ENCODE data around the gene CHST2.
"Not testable (repeated sequence)": the region's sequence is repeated elsewhere in the genome, so short reads cannot be mapped to it uniquely, and the experiment has no call there.

The CHST2 gene

DNA sequence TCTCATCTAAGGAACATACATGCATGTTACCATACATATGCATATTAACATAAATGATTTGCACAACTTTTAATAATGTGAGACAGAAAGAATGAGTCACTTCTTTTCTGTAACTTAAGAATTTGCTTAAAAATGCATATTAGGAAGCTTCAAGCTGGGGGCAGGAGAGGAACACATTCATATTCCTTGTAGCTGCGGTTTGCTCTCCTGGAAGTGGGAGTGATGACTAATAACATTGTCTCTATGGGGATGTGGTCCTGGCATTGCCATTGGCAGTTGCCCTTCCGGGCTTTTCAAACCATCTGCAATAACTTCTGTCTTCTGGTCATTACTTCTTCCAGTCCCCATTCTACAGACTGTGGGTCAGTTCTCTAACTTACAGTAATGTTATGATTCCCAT lies 15.6 kb downstream of the CHST2 start:
- DNase-seq: no peak

DNA sequence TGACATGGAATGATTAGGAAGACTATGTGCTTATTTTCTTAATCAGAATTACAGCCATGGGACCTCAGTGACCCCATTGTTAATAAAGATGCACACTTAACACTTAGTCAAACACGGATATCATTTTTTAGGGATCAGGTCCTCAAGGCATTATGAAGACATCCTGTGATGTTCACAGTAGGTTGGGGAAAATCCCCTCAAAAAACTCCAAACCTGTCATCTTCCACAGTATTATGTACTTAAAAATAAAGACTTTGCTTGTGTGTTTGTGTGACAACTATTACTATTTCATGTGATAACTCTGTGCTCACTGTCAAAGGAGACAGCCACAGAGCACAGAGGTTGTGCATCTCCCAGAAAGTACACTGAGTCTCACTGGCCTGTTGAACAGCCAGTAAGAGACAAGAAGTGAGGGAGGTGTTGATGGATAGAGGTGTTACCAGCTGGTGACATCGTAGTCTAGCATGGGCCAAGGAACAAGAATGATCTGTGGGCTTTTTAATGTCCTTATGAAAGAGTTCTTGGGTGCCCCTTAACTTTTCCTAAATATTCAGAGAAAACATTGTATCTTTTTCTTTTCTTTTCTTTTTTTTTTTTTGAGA lies 18.0 kb downstream of the CHST2 start:
- DNase-seq: no peak

DNA sequence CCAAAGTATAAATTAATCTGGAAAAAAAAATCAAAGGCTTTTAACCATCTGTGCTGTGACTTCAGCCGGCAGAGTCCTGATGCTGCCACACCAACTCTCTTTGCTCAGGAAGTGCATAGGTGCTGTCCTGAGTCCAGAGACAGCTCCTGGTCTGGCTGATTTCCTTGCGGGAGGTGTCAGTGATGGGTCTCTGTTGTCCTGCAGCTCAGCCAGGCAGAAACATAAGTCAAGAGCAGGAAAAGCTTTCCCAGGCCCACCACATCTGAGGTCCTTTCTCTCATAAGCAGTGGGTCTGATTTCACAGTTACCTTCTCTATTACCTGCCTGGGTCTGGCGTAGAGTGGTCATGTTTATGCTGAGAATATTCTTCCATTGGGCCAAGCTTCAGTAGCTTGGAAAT lies 19.4 kb downstream of the CHST2 start:
- no peak for DNase-seq

DNA sequence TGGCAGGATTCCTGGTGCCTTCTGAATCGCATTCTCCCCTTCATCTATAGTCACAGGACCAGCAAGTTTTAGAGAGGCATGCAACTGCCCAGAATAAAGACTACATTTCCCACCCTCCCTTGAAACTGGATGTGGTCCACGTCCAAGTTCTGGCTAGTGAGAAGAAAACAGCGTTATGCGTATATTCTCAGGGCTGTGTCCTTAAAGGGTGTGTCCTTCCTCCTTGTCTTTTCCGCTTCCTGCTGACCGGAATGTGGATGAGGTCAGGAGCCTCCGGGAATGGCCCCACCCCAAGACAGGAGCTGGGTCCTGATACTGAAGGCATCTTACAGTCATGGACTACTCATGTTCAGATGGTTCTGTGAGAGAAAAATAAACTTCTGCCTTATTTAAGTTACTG lies 20.2 kb downstream of the CHST2 start:
- no peak for DNase-seq

DNA sequence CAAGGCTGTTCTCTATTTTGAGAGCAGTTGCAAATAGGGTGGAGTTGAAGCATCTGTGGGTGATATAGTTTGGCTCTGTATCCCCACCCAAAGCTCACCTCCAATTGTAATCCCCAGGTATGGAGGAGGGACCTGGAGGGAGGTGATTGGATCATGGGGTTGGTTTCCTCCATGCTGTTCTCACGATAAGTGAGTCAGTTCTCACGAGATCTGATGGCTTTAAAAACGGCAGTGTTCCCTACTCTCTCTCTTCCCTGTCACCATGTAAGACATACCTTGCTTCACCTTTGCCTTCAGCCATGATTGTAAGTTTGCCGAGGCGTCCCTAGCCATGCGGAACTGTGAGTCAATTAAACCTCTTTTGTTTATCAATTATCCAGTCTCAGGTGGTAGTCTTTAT lies 21.0 kb downstream of the CHST2 start:
- no peak for DNase-seq

DNA sequence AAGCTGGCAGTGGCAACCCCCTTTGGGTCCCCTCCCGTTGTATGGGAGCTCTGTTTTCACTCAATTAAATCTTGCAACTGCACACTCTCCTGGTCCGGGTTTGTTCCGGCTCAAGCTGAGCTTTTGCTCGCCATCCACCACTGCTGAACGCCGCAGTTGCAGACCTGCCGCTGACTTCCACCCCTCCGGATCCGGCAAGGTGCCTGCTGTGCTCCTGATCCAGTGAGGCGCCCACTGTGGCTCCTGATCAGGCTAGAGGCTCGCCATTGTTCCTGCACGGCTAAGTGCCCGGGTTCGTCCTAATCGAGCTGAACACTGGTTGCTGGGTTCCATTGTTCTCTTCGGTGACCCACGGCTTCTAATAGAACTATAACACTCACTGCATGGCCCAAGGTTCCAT lies 22.8 kb downstream of the CHST2 start:
- DNase-seq: no peak

DNA sequence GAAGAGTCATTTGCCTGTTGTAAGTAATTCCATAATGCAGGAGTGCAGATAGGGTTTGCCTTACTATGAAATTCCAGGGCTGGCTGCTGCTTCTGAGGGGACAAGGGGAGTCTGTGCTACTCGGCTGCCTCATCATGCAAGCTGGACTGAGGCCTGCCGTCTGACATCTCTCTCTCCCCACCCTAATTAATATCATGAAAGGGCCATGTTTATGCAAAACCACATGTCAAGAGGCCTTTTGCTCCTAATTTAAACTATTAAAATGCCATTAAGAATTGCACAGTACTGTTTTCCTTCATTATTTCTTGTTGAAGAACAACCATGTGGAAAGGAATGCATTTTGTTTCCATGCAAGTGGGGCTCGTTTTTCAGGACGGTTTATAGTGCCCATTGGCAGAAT lies 26.3 kb downstream of the CHST2 start:
- DNase-seq: no peak

DNA sequence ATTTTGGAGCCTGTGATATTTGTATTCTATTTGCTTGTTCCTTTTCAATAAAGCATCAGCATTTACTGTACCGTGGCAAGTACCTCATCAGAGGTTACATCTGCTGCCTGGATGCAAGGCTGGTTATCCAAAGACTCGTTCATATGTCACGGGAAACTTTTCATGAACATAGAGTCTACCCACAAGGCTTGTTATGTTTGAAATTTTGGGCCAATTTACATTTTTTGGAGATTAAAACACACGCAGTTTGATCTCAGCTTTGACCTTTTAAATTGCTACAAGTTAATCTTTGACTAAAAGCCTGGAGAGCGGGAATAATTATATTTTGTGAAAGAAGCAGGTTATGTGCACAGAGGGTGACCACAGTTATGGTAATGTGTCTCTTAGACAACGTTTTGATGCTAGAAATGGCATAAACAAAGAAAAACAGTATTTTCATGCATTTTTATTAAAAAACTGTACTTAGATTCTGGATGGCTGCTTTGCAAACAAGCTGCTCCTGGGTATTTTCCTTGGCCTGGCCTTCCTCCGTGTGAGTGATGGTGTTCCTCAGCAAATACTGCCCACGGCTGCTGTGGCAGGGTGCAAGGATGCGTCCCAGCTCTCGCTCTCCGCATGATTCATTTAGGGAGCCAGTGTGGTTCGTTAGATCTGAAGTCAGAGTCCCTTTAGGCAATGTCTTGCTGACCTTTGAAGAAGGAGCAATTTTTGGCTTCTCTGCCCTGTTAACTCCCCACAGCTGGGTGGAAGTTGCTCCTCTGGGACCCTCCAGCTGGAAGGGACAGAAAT lies 27.1 kb downstream of the CHST2 start:
- no peak for DNase-seq

DNA sequence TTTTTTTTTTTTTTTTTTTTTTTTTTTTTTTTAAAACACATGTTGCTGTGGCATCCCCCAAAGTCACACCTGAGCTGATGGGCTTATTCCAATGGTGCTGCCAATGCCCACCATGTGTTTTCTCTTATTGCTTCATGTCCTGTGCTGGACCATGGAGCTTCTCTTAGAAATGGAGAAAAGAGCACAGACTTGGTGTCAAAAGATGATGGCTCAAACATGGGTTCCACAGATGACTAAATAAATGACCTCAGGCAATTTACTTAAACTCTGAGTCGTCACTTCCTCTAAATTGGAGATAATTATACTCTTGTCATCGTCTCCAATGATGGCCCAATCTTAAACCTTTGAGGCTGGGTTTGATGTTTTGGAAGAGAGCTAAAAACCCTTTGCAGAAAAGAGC lies 28.1 kb downstream of the CHST2 start:
- DNase-seq: no peak

DNA sequence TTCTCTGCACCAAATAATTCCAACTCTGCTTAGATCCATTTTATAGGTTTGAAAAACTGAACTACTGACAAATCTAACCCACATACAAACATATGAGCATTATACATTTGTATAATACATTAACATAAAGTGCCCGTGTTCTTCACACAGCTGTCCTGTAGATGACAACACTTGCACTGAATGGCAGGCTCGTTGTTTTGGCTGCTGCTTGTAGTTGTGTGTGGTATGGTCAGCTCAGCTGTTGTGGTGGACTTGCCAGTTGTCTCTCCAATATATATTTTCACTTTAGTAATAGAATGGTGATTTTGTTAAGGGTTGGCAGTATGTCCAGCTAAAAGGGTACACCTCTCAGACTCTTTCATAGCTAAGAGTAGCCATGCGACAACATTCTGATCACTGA lies 30.5 kb downstream of the CHST2 start:
- DNase-seq: no peak

DNA sequence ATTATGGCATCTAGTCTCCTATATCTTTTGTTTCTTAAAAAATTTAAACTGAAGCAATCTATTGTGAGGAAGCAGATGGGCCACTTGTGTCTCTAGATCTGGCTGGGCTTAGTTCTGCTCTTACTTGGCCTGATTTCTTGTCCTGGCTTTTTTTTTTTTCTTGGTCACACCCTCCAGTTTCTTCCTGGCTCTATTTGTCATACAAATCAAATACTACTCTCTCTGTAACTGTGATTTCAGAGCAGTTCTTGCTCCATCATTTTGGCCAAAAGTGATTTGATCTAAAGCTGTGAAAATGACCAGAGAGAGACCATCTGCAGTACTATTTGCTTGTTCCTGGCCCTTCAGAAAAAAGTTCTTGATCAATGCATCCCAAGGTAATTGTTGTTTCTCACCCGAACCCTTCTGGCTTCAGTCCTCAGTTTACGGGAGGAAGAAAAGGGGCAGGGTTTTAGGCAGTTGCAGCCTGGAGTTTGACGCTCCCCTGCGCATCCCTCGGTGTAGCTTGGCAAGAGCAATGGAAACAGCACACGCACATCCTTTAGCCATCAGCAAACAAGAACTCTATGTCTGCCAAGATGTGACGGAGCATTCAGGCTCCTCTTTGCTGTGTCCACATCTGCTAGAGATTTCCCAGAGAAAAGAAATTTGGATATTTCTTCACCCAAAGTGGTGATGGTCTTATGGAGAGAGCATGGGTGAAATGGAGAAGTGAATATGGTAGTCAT lies 31.6 kb downstream of the CHST2 start:
- no peak for DNase-seq

DNA sequence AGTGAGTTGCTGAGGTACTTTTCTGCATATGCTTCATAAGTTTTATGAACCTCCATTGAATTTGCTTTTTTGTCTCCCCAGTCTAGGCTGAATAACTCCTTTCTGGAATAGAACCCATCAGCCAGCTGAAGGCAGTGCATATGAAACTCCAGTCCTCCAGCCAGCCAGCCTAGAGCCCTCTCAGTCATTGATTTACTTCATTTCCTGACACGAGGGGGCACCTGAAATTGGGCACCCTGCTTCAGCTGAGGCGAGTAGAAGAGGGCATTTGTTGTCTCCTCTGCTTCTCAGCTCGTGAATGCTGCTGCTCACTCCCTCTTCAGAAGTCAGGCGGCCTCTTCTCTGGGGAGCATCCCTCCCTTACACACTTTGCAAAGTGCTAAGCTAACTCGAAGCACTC lies 32.5 kb downstream of the CHST2 start:
- DNase-seq: no peak

DNA sequence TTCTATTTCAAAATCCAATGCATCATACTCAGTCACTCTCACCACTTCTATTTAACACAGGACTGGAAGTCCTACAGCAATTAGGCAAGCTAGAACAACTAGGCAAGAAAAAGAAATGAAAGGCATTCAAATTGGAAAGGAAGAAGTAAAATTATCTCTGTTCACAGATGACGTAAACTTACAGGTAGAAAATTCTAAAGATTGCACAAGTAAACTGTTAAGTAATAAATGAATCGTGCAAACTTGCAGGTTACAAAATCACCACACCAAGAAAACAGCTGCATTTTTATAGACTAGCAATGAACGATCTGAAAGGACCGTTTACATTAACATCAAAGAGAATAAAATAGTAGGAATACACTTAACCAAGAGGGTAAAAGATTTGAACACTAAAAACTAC lies 36.2 kb downstream of the CHST2 start:
- DNase-seq: no peak

DNA sequence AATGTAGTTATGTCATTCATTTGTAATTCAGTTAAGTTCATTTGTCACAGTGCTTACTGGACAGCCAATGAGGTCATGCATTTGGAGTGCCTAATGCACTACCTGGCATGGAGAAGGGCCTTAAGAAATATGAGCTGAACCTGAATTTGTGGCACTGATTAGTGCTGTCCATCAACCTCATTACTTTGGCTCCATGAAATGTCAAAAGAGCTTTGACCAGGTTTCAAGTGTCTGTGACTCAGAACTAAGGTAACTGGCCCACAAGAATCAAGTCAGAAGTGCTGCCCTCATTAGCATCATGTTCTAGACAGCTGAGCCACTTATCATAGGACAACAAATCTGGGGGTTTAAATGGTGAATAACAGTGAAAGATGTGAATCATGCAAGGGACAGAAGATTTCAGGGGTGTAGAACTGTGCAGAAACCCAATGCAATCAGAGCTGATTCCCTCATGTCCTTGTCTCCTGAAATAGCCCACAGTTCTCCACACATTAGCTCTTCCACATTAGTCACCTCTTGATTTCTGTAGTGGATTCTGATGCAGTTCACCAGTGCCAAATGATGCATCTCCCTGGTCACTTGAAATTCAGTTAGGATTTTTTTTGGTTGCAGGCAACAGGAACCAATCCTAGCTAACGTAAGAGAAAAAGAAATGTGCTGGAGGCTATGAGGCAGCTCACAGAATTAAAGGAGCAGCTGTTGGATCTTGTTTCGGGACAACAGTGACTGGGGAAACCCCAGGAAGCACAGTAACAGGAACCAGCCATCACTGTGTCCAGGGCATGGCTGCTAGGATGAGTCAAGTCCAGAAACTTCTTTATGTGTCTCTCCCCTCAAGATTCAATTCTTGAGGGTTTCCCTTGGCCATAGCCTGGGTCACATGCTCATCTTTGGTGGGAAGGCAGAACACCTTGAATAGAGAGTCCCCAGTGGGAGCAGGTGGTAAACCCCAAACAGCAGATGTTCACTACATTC lies 38.7 kb downstream of the CHST2 start:
- DNase-seq: no peak

DNA sequence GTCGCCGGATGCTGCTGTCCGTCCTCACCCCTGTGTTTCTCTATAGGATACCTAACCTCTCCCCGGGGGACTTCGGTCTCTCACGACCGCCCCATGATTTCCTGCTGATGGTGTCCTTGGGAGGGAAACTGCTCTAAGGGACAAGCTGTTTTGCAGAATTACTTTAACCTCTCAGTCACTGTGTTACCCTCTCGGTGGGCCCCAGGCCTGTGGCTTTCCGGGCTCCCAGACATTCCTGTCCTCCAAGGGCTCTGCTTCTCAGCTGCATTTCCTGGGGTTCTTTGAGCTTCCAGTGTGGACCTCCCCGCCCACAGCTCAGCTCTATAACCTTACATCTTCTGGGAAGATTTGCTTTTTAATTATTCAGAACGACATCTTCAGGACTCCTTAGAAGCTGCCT lies 40.9 kb downstream of the CHST2 start:
- DNase-seq: no peak

DNA sequence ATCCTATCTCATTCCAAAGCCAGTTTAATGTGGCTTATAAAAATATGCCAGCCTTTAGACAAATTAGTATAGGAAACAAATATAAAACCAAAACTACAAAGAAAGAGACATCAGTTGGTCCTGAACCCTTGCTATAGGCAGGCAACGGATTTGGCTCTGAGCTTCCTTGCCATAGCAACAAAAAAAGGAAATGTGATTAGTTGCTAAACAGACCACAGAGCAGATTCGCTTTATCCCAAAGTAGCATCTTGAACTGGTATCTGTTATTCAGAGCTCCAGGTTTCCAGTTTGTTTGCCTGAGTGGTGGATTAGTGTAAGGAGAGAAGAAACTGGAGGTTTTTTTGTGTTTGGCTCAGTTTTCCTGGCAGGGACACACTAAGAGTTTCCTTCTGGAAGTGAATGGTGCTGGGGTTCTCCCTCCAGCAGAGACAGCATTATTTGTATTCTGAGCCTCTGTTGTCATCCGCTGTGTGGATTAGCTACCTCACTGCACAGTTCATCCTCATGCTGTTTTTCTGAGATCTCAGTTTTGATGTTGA lies 44.1 kb downstream of the CHST2 start:
- no peak for DNase-seq

DNA sequence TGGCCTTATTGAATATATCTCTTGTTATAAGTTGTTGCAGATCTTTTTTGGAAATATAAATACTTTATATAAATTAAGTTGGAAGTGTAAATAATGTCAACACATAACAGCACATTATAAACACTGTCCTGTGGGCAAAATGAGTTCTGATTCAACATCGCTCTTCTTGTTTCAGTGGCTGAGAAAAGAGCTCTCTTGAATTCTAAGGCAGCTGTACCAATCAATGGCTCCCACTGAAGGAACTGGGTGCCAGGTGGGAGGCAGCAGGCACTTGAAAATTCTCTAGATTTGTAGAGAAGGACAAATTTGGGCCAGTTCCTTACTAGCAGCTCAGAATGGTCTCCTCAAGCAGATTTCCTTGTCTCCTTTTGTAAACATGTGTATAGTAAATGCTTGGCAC lies 45.6 kb downstream of the CHST2 start:
- DNase-seq: no peak

DNA sequence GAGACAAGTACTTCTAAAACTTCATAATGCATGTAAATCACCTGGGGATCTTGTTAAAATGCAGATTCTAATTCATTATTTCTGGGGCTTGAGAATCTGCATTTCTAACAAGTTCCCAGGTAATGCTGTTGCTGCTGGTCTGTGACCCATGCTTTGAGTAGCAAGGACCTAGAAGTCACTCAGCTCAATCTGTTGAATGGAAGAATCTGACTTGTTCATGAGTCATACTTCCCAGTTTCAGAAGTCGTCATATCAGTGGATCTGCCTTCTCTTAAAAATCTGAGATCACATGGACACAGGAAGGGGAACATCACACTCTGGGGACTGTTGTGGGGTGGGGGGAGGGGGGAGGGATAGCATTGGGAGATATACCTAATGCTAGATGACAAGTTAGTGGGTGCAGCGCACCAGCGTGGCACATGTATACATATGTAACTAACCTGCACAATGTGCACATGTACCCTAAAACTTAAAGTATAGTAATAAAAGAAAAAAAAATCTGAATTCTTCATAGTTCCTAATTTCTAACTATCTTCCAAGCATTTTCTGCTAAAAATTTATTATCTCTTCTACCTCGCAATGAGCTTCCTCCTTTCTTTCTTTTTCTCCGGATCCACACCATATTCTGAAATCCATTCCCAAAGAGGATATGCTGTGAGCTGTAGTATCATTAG lies 46.2 kb downstream of the CHST2 start:
- not testable (repeated sequence) for DNase-seq

DNA sequence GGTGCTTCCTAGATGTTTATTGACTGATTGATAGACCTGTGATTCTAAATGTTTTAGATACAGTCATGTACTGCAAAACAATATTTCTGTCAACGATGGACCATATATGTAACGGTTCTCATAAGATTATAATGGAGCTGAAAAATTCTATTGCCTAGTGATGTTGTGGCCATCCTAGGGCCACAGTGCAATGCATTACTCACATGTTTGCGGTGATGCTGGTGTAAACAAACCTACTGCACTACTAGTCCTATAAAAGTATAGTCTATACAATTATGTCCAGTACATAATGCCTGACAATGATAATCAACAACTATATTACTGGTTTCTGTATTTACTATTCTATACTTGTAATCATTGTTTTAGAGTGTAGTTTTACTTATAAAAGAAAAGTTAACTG lies 46.8 kb downstream of the CHST2 start:
- no peak for DNase-seq

DNA sequence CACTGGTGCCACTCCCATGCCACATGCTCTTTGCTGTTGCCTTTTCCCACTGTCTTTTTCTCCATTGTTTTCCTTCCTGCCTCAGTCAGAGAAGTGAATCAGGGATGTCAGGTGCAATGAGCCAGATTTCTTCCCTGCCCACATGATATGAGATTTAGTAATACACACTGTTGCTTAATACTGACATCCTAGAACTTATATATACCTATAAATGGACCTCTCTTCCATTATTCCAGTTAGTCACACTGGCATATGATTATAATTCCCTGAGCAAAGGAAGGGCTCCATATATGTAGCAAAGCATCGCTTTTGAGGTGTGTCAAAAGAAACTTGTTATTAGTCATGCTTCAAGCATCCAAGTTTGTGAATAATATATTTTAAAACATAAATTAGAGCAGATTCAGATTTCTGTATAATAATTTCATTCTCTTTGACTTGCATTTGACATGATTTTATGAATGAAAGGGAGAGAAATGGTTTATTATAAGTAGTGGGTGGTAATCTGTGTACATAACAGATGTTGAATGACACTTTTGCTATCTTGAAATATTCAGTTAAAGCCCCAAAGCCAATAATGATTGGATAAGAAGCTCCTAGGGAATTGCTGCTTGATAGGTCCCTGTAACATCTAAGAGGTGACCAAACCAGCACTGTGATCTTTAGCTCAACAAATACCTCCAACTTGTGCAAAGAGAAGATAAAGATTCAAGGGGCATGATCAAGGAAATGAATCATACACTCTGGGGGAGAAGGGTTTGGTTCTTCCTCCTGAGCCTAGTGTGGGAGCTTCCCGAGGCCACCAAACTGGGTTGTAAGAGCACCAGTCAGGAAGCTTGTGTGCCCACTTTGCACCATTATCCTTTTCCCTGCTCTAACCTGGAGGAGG lies 48.6 kb downstream of the CHST2 start:
- DNase-seq: no peak

DNA sequence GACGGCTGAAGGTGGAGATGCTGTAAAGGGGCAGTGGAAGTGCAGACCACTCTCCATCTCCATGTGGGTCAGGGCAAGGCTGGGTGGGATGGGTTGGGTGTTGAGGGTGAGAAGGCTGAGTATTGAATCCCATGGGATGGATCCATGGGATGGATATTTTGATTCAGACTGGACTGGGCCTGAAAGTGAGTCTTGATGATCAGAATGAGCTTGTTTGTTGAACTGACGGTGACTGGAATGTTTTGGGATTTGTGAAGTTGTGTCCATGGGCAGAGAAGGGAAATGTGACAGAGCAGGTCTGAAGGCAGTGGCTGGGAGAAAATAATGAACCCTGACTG lies 49.3 kb downstream of the CHST2 start:
- no peak for DNase-seq

Data from central memory CD4-positive, alpha-beta T cell (primary cell).